Esophagus squamous epithelium (tissue), 5 donors: ENCODE data around the gene CDK10. TPM values are rescaled to one million over a fixed set of nuclear protein-coding genes. Genes with fewer than 3 reads are reported as not detected.

Source experiments
- DNase-seq: peaks from one replicate; lab custom pipeline; 2025; lab: John Stamatoyannopoulos, UW
- H3K27ac ChIP-seq, 4 donors: fragments of 200-600 bp; sonication (generic); one replicate each; pipeline ENCODE4 v1.5.1; 2016 to 2019; ENCODE audit warnings: mild to moderate bottlenecking in 1 of 4
- H3K27me3 ChIP-seq, 4 donors: fragments of 200-600 bp; sonication (generic); 1 replicate in 3 of 4; 2 replicates in 1 of 4; pipeline versions ENCODE4 v1.5.1 to v1.6.0; 2017 to 2021; ENCODE audit warnings: antibody characterized with exemption in 1 of 4
- H3K36me3 ChIP-seq, 3 donors: fragments of 200-600 bp; sonication (generic); one replicate each; pipeline ENCODE4 v1.5.1; 2016 to 2019
- H3K4me1 ChIP-seq, 3 donors: fragments of 200-600 bp; sonication (generic); one replicate each; pipeline ENCODE4 v1.5.1; 2017 to 2019
- H3K4me3 ChIP-seq, 4 donors: fragments of 200-600 bp; sonication (generic); 1 replicate in 3 of 4; 2 replicates in 1 of 4; pipeline ENCODE4 v1.5.1; 2016 to 2019; ENCODE audit warnings: mild to moderate bottlenecking in 2 of 4, moderate library complexity in 1 of 4
- H3K9me3 ChIP-seq, 3 donors: fragments of 200-600 bp; sonication (generic); one replicate each; pipeline ENCODE4 v1.5.1; 2016 to 2019
- CTCF ChIP-seq, 6 experiments: fragments of 450-650 bp in 4 of 6; fragments of 200-600 bp in 2 of 6; sonication (generic) in 2 of 6; IDR thresholded peaks; one replicate each; pipeline ENCODE4 v1.5.1; 2016 to 2019; ENCODE audit warnings: antibody characterized with exemption in 6 of 6, mild to moderate bottlenecking in 4 of 6, moderate library complexity in 4 of 6
- POLR2A ChIP-seq, 4 donors: fragments of 450-650 bp; IDR thresholded peaks; one replicate each; pipeline ENCODE4 v1.6.1; 2017; ENCODE audit warnings: antibody characterized with exemption in 4 of 4, mild to moderate bottlenecking in 4 of 4, moderate library complexity in 3 of 4
- WGBS, 2 donors: methylation state at CpG; one replicate each; pipeline ENCODE4 v1.1.5; 2018; 5-methylcytosine and 5-hydroxymethylcytosine counted together
- intact Hi-C: fragments of 100-400 bp; cut with DNase I; formaldehyde crosslinking; loops from one replicate; pipeline ENCODE4 v1.15.0; 2022
- total RNA-seq, 4 donors: library from RNA; depleted of rRNA; stranded (reverse); fragments of >200 nt; gene quantifications; one replicate each; pipeline ENCODE4 v1.1.0, GENCODE V29; 2016
- donor health status: DM: yes; HTN: yes; CAD: no.

CDK10 gene
- total RNA-seq, 4 donors from 2014 or later = 21.6 to 45.0 (median 39.3) TPM

GRCh38 chr16:89727406-89728120 is 41.1 kb downstream of the CDK10 start:
- TF ChIP-seq CTCF (IDR thresholded peaks at IDR 0.05) = no peak
- no peak for TF ChIP-seq POLR2A (IDR thresholded peaks at IDR 0.05)
- Histone ChIP-seq H3K4me1 (peaks cover 19 to 46% (median 20%) of the 10 kb centered on the region in 3 donors), H3K27me3 (no peaks in the 10 kb centered on the region), H3K27ac (no peak overlapping the region), H3K36me3 (peaks cover 30 to 97% (median 60%) of the 10 kb centered on the region in 3 donors), H3K4me3 (no peak overlapping the region), H3K9me3 (no peaks in the 10 kb centered on the region)
- no peak for DNase-seq
- intact Hi-C loops = no loop called here
- WGBS, 2 donors = 84 to 90% methylated on average over 9 to 10 of the region's 17 CpGs

- Histone ChIP-seq H3K27ac (no peak overlapping the region), H3K27me3 (no peaks in the 10 kb centered on the region), H3K4me3 (no peak overlapping the region), H3K36me3 (peaks cover 44 to 100% (median 72%) of the 10 kb centered on the region in 3 donors), H3K4me1 (peaks cover 2 to 29% (median 2%) of the 10 kb centered on the region in 3 donors), H3K9me3 (no peaks in the 10 kb centered on the region)
- intact Hi-C loops = no loop called here
- TF ChIP-seq CTCF (IDR thresholded peaks at IDR 0.05) (no peak), POLR2A (IDR thresholded peaks at IDR 0.05) (no peak)
- 88 to 98% methylated on average over 9 to 13 of the region's 18 CpGs for WGBS, 2 donors
- DNase-seq = no peak
Measured at GRCh38 chr16:89729293-89729692, 42.8 kb downstream of the CDK10 start.

- 78% methylated on average over 8 to 12 of the region's 14 CpGs for WGBS, 2 donors
- no peak for TF ChIP-seq CTCF (IDR thresholded peaks at IDR 0.05)
- TF ChIP-seq POLR2A (IDR thresholded peaks at IDR 0.05) = no peak
- Histone ChIP-seq H3K27me3 (no peaks in the 10 kb centered on the region), H3K36me3 (peaks cover 50 to 100% (median 75%) of the 10 kb centered on the region in 3 donors), H3K27ac (no peak overlapping the region), H3K9me3 (no peaks in the 10 kb centered on the region), H3K4me1 (peaks cover 0 to 21% (median 0%) of the 10 kb centered on the region in 3 donors), H3K4me3 (no peak overlapping the region)
- no peak for DNase-seq
- intact Hi-C loops = no loop called here
Measured at GRCh38 chr16:89729863-89730593, 43.5 kb downstream of the CDK10 start.

- intact Hi-C loops = no loop called here
- TF ChIP-seq POLR2A (IDR thresholded peaks at IDR 0.05) (no peak), CTCF (IDR thresholded peaks at IDR 0.05) (no peak)
- Histone ChIP-seq H3K4me3 (no peak overlapping the region), H3K27ac (no peak overlapping the region), H3K36me3 (peaks cover 56 to 100% (median 78%) of the 10 kb centered on the region in 3 donors), H3K27me3 (no peaks in the 10 kb centered on the region), H3K9me3 (no peaks in the 10 kb centered on the region), H3K4me1 (peaks cover 0 to 14% (median 0%) of the 10 kb centered on the region in 3 donors)
- 71 to 76% methylated on average over 6 to 8 of the region's 22 CpGs for WGBS, 2 donors
- DNase-seq = no peak
Measured at GRCh38 chr16:89730610-89731234, 44.2 kb downstream of the CDK10 start.
